ENCODE measurements around the gene CCDC185.

The CCDC185 gene

GRCh38 chr1:223364685-223365382 is 28.4 kb upstream of the CCDC185 start:
- TF ChIP-seq CTCF (IDR thresholded peaks at IDR 0.05; ENCODE audit: low read length) (no peak), EZH2 (IDR thresholded peaks at IDR 0.05; ENCODE audit: borderline replicate concordance, low read length) (no peak)
- Histone ChIP-seq H3K9ac (ENCODE audit: low read length) (no peak overlapping the region), H3K9me3 (ENCODE audit: low read length) (no peaks in the 10 kb centered on the region), H3K4me2 (ENCODE audit: low read length) (no peak overlapping the region), H3K79me2 (ENCODE audit: insufficient read depth, low read length) (no peaks in the 10 kb centered on the region), H4K20me1 (ENCODE audit: insufficient read depth, low read length) (no peaks in the 10 kb centered on the region), H3K9me2 (ENCODE audit: low read depth, low read length) (no peaks in the 10 kb centered on the region), H3K27ac (ENCODE audit: low read depth, low read length, poor library complexity, severe bottlenecking) (no peak overlapping the region), H3F3A (ENCODE audit: insufficient read depth, low read length) (no peaks in the 10 kb centered on the region), H3K4me3 (ENCODE audit: low read depth, low read length, poor library complexity, severe bottlenecking) (no peak overlapping the region), H3K4me1 (ENCODE audit: insufficient read depth, low read length, severe bottlenecking) (no peaks in the 10 kb centered on the region), H3K27me3 (ENCODE audit: insufficient read depth, low read length) (no peaks in the 10 kb centered on the region), H2AFZ (ENCODE audit: low read length) (no peak overlapping the region), H3K36me3 (ENCODE audit: insufficient read depth, low read length) (no peaks in the 10 kb centered on the region)

GRCh38 chr1:223374064-223374610 is 19.1 kb upstream of the CCDC185 start:
- Histone ChIP-seq H3K9me3 (ENCODE audit: low read length) (no peaks in the 10 kb centered on the region), H3K27me3 (ENCODE audit: insufficient read depth, low read length) (no peaks in the 10 kb centered on the region), H3K4me3 (ENCODE audit: low read depth, low read length, poor library complexity, severe bottlenecking) (no peak overlapping the region)

GRCh38 chr1:223378754-223379153 is 14.5 kb upstream of the CCDC185 start:
- Histone ChIP-seq H3K9me3 (ENCODE audit: low read length) (no peaks in the 10 kb centered on the region), H3K79me2 (ENCODE audit: insufficient read depth, low read length) (no peaks in the 10 kb centered on the region), H4K20me1 (ENCODE audit: insufficient read depth, low read length) (no peaks in the 10 kb centered on the region), H3K4me2 (ENCODE audit: low read length) (no peak overlapping the region), H3K9ac (ENCODE audit: low read length) (no peak overlapping the region), H3K4me1 (ENCODE audit: insufficient read depth, low read length, severe bottlenecking) (no peaks in the 10 kb centered on the region), H3K27me3 (ENCODE audit: insufficient read depth, low read length) (no peaks in the 10 kb centered on the region), H3F3A (ENCODE audit: insufficient read depth, low read length) (no peaks in the 10 kb centered on the region), H3K9me2 (ENCODE audit: low read depth, low read length) (no peaks in the 10 kb centered on the region), H3K36me3 (ENCODE audit: insufficient read depth, low read length) (no peaks in the 10 kb centered on the region), H3K27ac (ENCODE audit: low read depth, low read length, poor library complexity, severe bottlenecking) (no peak overlapping the region), H3K4me3 (ENCODE audit: low read depth, low read length, poor library complexity, severe bottlenecking) (no peak overlapping the region), H2AFZ (ENCODE audit: low read length) (no peak overlapping the region)
- TF ChIP-seq CTCF (IDR thresholded peaks at IDR 0.05; ENCODE audit: low read length): no peak

More at GRCh38 chr1:223374064-223374610, 19.1 kb upstream of the CCDC185 start:
- Histone ChIP-seq H3K79me2 (ENCODE audit: insufficient read depth, low read length) (no peaks in the 10 kb centered on the region), H3K36me3 (ENCODE audit: insufficient read depth, low read length) (no peaks in the 10 kb centered on the region), H3K27ac (ENCODE audit: low read depth, low read length, poor library complexity, severe bottlenecking) (no peak overlapping the region), H4K20me1 (ENCODE audit: insufficient read depth, low read length) (no peaks in the 10 kb centered on the region), H3K9ac (ENCODE audit: low read length) (no peak overlapping the region), H3K9me2 (ENCODE audit: low read depth, low read length) (no peaks in the 10 kb centered on the region), H3F3A (ENCODE audit: insufficient read depth, low read length) (no peaks in the 10 kb centered on the region), H3K4me2 (ENCODE audit: low read length) (no peak overlapping the region), H2AFZ (ENCODE audit: low read length) (no peak overlapping the region), H3K4me1 (ENCODE audit: insufficient read depth, low read length, severe bottlenecking) (no peaks in the 10 kb centered on the region)
- TF ChIP-seq EZH2 (IDR thresholded peaks at IDR 0.05; ENCODE audit: borderline replicate concordance, low read length) (no peak), CTCF (IDR thresholded peaks at IDR 0.05; ENCODE audit: low read length) (no peak)

Measured in OCI-LY1 (cell line).